ENCODE data around the gene ZNF296.

DNA sequence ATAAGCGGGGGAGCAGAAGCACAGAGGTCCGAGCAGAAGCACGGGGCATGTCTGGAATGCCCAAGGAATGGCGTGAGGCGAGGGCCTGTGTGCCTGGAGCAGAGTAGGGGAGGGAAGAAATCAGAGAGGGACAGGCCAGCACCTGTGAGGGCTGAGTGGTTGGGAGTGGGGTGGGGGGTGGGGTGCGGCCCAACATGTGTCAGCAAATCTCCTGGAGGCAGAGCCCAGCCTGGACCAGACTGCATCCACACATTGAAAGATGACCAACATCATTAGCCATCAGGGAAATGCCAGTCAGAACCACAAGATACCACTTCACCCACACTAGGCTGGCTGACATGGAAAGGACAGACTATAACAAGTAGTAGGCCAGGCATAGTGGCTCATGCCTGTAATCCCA is 26.2 kb downstream of the ZNF296 start:
- TF ChIP-seq EP300 (IDR thresholded peaks at IDR 0.05) (no peak), POLR2AphosphoS5 (IDR thresholded peaks at IDR 0.05) (no peak)
- TF ChIP-seq, protein P1, sequence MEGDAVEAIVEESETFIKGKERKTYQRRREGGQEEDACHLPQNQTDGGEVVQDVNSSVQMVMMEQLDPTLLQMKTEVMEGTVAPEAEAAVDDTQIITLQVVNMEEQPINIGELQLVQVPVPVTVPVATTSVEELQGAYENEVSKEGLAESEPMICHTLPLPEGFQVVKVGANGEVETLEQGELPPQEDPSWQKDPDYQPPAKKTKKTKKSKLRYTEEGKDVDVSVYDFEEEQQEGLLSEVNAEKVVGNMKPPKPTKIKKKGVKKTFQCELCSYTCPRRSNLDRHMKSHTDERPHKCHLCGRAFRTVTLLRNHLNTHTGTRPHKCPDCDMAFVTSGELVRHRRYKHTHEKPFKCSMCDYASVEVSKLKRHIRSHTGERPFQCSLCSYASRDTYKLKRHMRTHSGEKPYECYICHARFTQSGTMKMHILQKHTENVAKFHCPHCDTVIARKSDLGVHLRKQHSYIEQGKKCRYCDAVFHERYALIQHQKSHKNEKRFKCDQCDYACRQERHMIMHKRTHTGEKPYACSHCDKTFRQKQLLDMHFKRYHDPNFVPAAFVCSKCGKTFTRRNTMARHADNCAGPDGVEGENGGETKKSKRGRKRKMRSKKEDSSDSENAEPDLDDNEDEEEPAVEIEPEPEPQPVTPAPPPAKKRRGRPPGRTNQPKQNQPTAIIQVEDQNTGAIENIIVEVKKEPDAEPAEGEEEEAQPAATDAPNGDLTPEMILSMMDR (IDR thresholded peaks at IDR 0.05) = no peak

Measured in upper lobe of left lung (tissue), 4 donors.